ENCODE results near the gene CD109. TPM values are rescaled to one million over a fixed set of nuclear protein-coding genes. Genes with fewer than 3 reads are reported as not detected.
A peak's percentile ranks its signal among the peaks of the same experiment; 100 is the strongest.

The CD109 gene
- total RNA-seq, 1 experiment from 2014 or later: 3.2 TPM

GRCh38 chr6:73732845-73733675 lies 37.1 kb downstream of the CD109 start:
- no peaks in the 10 kb centered on the region for H3K9me3 Mint-ChIP-seq
- H3K36me3 Mint-ChIP-seq (ENCODE audit: insufficient read depth in 1 of 3, low read depth in 3 of 3): no peaks in the 10 kb centered on the region
- H2BK20ac ChIP-seq (ENCODE audit: low read depth, low read length, poor library complexity, severe bottlenecking): no peak overlapping the region
- H3K4me1 ChIP-seq (ENCODE audit: insufficient read depth, low read length): no peaks in the 10 kb centered on the region; the same call in 1 of the 2 replicates
- H3K4ac ChIP-seq (ENCODE audit: low read depth, low read length): no peak overlapping the region
- no peak overlapping the region for H4K5ac ChIP-seq (ENCODE audit: insufficient read length, low read depth, low read length)
- H3K79me1 ChIP-seq (ENCODE audit: insufficient read depth, low read depth, low read length, poor library complexity, severe bottlenecking): no peaks in the 10 kb centered on the region
- H4K91ac ChIP-seq (ENCODE audit: insufficient read length, low read depth, low read length): no peak overlapping the region
- peaks cover 3 to 4% of the 10 kb centered on the region in 2 experiments for H3K4me1 Mint-ChIP-seq
- H3K27ac Mint-ChIP-seq: no peak overlapping the region
- H3K9ac ChIP-seq (ENCODE audit: extremely low read depth, insufficient read length, low read length): no peak overlapping the region
- H3K4me2 ChIP-seq (ENCODE audit: insufficient read depth, insufficient read length, low read length): no peak overlapping the region
- H3K27ac ChIP-seq (ENCODE audit: insufficient read length, low read depth, low read length): no peak overlapping the region
- no peak overlapping the region for H3K18ac ChIP-seq (ENCODE audit: insufficient read length, low read depth, low read length)
- TF ChIP-seq, protein P1, sequence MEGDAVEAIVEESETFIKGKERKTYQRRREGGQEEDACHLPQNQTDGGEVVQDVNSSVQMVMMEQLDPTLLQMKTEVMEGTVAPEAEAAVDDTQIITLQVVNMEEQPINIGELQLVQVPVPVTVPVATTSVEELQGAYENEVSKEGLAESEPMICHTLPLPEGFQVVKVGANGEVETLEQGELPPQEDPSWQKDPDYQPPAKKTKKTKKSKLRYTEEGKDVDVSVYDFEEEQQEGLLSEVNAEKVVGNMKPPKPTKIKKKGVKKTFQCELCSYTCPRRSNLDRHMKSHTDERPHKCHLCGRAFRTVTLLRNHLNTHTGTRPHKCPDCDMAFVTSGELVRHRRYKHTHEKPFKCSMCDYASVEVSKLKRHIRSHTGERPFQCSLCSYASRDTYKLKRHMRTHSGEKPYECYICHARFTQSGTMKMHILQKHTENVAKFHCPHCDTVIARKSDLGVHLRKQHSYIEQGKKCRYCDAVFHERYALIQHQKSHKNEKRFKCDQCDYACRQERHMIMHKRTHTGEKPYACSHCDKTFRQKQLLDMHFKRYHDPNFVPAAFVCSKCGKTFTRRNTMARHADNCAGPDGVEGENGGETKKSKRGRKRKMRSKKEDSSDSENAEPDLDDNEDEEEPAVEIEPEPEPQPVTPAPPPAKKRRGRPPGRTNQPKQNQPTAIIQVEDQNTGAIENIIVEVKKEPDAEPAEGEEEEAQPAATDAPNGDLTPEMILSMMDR (conservative IDR thresholded peaks at IDR 0.05): peak; percentile 92
- H3K27me3 ChIP-seq (ENCODE audit: insufficient read depth, low read length): no peaks in the 10 kb centered on the region
- H3K56ac ChIP-seq (ENCODE audit: insufficient read length, low read depth, low read length): no peak overlapping the region
- H4K8ac ChIP-seq (replicated peaks; ENCODE audit: insufficient read length, low read depth, low read length): no peak overlapping the region
- no peak overlapping the region for H2BK120ac ChIP-seq (ENCODE audit: low read depth, low read length, poor library complexity, severe bottlenecking)
- H3K14ac ChIP-seq (ENCODE audit: insufficient read depth, low read length): no peak overlapping the region
- no peak overlapping the region for H3K4me3 Mint-ChIP-seq
- no peak overlapping the region for H2AK5ac ChIP-seq (ENCODE audit: insufficient read length, low read length)
- H2BK15ac ChIP-seq (ENCODE audit: low read depth, low read length): no peak overlapping the region
- H2BK12ac ChIP-seq (ENCODE audit: insufficient read length, low read depth, low read length): no peak overlapping the region
- peak; percentile 71 for DNase-seq
- no peaks in the 10 kb centered on the region for H4K20me1 ChIP-seq (ENCODE audit: control insufficient read depth, insufficient read depth, insufficient read length)
- H3K9me3 ChIP-seq (ENCODE audit: control insufficient read depth, low read depth, low read length): no peaks in the 10 kb centered on the region
- no peaks in the 10 kb centered on the region for H3K79me2 ChIP-seq (ENCODE audit: insufficient read depth, low read length)
- no peaks in the 10 kb centered on the region for H3K27me3 Mint-ChIP-seq (ENCODE audit: low read depth)
- no peak overlapping the region for H2BK5ac ChIP-seq (ENCODE audit: insufficient read length, low read length)
- no CpG with 5 or more reads among the region's 6 CpGs for WGBS (ENCODE audit: extremely low coverage, insufficient read length, low lambda C conversion rate)
- H3K23me2 ChIP-seq (ENCODE audit: insufficient read length, low read depth, low read length, poor library complexity, severe bottlenecking): no peaks in the 10 kb centered on the region
- no peak overlapping the region for H3T11ph ChIP-seq (ENCODE audit: low read length)
- no peak overlapping the region for H3K23ac ChIP-seq (ENCODE audit: insufficient read length, low read depth, low read length)
- H2AFZ ChIP-seq (ENCODE audit: low read length): no peak overlapping the region
